Suprapubic skin (tissue), 4 donors: ENCODE data around the gene COL17A1.

Experiments used
- POLR2A ChIP-seq, 2 donors: fragments of 450-650 bp; IDR thresholded peaks; one replicate each; pipeline ENCODE4 v1.6.1; 2017; ENCODE audit warnings: antibody characterized with exemption in 2 of 2, mild to moderate bottlenecking in 2 of 2, moderate library complexity in 2 of 2
- POLR2AphosphoS5 ChIP-seq, 3 donors: sonication (generic); formaldehyde crosslinking; IDR thresholded peaks; one replicate each; pipeline ENCODE4 v1.6.1; 2017; ENCODE audit warnings: antibody characterized with exemption in 3 of 3
- TF ChIP-seq, protein P1 (sequence below), 2 donors: fragments of 200-600 bp in 1 of 2; fragments of 450-650 bp in 1 of 2; sonication (generic) in 1 of 2; IDR thresholded peaks; one replicate each; pipeline ENCODE4 v1.5.1; 2016 to 2019; ENCODE audit warnings: antibody characterized with exemption in 2 of 2, mild to moderate bottlenecking in 1 of 2, moderate library complexity in 1 of 2

DNA sequence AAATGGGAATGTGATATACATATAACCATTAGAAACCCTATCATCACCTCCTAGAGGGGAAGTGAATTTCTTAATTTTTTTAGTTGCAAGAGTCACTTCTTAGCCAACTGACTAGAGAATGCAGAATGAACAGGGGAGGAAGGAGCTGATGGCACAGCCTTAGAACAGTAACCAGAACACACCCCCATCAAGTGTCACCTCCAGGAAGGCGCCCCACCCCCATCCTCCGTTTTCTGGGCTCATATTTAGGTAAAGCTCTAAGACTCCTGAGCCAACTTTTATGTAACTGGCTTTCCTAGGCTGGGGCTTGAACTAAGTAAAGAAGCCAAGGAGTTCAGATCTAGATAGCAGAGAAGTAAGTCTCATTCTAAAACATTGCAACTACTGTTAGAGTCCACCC is 54.0 kb downstream of the COL17A1 start:
- TF ChIP-seq, protein P1, sequence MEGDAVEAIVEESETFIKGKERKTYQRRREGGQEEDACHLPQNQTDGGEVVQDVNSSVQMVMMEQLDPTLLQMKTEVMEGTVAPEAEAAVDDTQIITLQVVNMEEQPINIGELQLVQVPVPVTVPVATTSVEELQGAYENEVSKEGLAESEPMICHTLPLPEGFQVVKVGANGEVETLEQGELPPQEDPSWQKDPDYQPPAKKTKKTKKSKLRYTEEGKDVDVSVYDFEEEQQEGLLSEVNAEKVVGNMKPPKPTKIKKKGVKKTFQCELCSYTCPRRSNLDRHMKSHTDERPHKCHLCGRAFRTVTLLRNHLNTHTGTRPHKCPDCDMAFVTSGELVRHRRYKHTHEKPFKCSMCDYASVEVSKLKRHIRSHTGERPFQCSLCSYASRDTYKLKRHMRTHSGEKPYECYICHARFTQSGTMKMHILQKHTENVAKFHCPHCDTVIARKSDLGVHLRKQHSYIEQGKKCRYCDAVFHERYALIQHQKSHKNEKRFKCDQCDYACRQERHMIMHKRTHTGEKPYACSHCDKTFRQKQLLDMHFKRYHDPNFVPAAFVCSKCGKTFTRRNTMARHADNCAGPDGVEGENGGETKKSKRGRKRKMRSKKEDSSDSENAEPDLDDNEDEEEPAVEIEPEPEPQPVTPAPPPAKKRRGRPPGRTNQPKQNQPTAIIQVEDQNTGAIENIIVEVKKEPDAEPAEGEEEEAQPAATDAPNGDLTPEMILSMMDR (IDR thresholded peaks at IDR 0.05): no peak
- TF ChIP-seq POLR2AphosphoS5 (IDR thresholded peaks at IDR 0.05) (no peak), POLR2A (IDR thresholded peaks at IDR 0.05) (no peak)
